SU-DHL-6 (cell line): ENCODE results near the gene LAMB4.

Experiments
- H2AFZ ChIP-seq: fragments of 200-600 bp; sonication (generic); 2 replicates; pipeline ENCODE4 v1.6.1; 2014; ENCODE audit warnings: low read depth, mild to moderate bottlenecking, moderate library complexity, mixed read lengths, antibody characterized with exemption, low read length; ENCODE audit not compliant: severe bottlenecking
- H3F3A ChIP-seq: fragments of 200-600 bp; shearing (Covaris generic); 2 replicates; pipeline ENCODE4 v1.6.0; 2016; ENCODE audit warnings: antibody characterized with exemption, mild to moderate bottlenecking; ENCODE audit not compliant: insufficient read depth
- H3K27ac ChIP-seq: fragments of 200-600 bp; sonication (generic); 2 replicates; pipeline ENCODE4 v1.5.1; 2016; ENCODE audit warnings: low read depth, mild to moderate bottlenecking, low read length, moderate library complexity, mixed read lengths
- H3K27me3 ChIP-seq: fragments of 200-600 bp; sonication (generic), shearing (Covaris generic); 2 replicates; pipeline ENCODE4 v1.6.0; 2014; ENCODE audit warnings: mild to moderate bottlenecking, low read length
- H3K36me3 ChIP-seq: fragments of 200-600 bp; sonication (generic); 2 replicates; pipeline ENCODE4 v1.6.1; 2014; ENCODE audit warnings: mild to moderate bottlenecking, low read length, mixed read lengths
- H3K4me2 ChIP-seq: fragments of 300-600, 200-600 bp; shearing (Covaris generic), sonication (generic); 2 replicates; pipeline ENCODE4 v1.6.0; 2014; ENCODE audit warnings: low read length, low read depth, mild to moderate bottlenecking; ENCODE audit not compliant: poor library complexity, severe bottlenecking
- H3K4me3 ChIP-seq: fragments of 200-600 bp; sonication (generic); 2 replicates; pipeline ENCODE4 v1.5.1; 2014; ENCODE audit warnings: antibody characterized with exemption, low read length, mild to moderate bottlenecking, mixed read lengths; ENCODE audit not compliant: insufficient read depth, poor library complexity, severe bottlenecking
- H3K79me2 ChIP-seq: fragments of 200-600 bp; sonication (generic); 2 replicates; pipeline ENCODE4 v1.6.1; 2014; ENCODE audit warnings: mild to moderate bottlenecking, low read length, moderate library complexity; ENCODE audit not compliant: insufficient read depth
- H3K9ac ChIP-seq: fragments of 200-600 bp; sonication (generic); 2 replicates; pipeline ENCODE4 v1.7.0; 2014; ENCODE audit warnings: mild to moderate bottlenecking, low read length
- H3K9me2 ChIP-seq: fragments of 200-600 bp; sonication (generic); replicated peaks from 2 replicates; pipeline ENCODE4 v1.6.1; 2014; ENCODE audit warnings: low read length; ENCODE audit not compliant: insufficient read depth
- H3K9me3 ChIP-seq: fragments of 200-600 bp; sonication (generic); 2 replicates; pipeline ENCODE4 v1.6.1; 2014; ENCODE audit warnings: low read length, mixed read lengths; ENCODE audit not compliant: insufficient read depth
- H4K20me1 ChIP-seq: fragments of 200-600 bp; sonication (generic); 2 replicates; pipeline ENCODE4 v1.6.1; 2014; ENCODE audit warnings: low read depth, mild to moderate bottlenecking, antibody characterized with exemption, low read length, moderate library complexity, mixed read lengths
- EZH2phosphoT487 ChIP-seq: fragments of 200-600 bp; sonication (generic), shearing (Covaris generic); conservative IDR thresholded peaks from 2 replicates; pipeline ENCODE4 v1.6.1; 2018; ENCODE audit warnings: mild to moderate bottlenecking, antibody characterized with exemption, low read length, moderate library complexity, mixed read lengths
- TF ChIP-seq, protein P1 (sequence below): fragments of 200-600 bp; sonication (generic); IDR thresholded peaks from one replicate; pipeline ENCODE4 v1.5.1; 2017; ENCODE audit warnings: antibody characterized with exemption, mild to moderate bottlenecking, low read length, moderate library complexity; ENCODE audit not compliant: insufficient read depth, poor library complexity, severe bottlenecking

LAMB4 gene

GRCh38 chr7:108046952-108047506, 83.1 kb downstream of the LAMB4 start:
- no peak overlapping the region for H3K4me3 ChIP-seq
- H3K79me2 ChIP-seq, result no peaks in the 10 kb centered on the region
- H3F3A ChIP-seq, result no peaks in the 10 kb centered on the region
- H3K27me3 ChIP-seq, result no peaks in the 10 kb centered on the region
- no peaks in the 10 kb centered on the region for H3K36me3 ChIP-seq
- no peak overlapping the region for H3K27ac ChIP-seq
- no peak overlapping the region for H3K4me2 ChIP-seq
- no peak overlapping the region for H3K9ac ChIP-seq
- TF ChIP-seq, protein P1, sequence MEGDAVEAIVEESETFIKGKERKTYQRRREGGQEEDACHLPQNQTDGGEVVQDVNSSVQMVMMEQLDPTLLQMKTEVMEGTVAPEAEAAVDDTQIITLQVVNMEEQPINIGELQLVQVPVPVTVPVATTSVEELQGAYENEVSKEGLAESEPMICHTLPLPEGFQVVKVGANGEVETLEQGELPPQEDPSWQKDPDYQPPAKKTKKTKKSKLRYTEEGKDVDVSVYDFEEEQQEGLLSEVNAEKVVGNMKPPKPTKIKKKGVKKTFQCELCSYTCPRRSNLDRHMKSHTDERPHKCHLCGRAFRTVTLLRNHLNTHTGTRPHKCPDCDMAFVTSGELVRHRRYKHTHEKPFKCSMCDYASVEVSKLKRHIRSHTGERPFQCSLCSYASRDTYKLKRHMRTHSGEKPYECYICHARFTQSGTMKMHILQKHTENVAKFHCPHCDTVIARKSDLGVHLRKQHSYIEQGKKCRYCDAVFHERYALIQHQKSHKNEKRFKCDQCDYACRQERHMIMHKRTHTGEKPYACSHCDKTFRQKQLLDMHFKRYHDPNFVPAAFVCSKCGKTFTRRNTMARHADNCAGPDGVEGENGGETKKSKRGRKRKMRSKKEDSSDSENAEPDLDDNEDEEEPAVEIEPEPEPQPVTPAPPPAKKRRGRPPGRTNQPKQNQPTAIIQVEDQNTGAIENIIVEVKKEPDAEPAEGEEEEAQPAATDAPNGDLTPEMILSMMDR, result no peak
- no peak for TF ChIP-seq EZH2phosphoT487
- no peaks in the 10 kb centered on the region for H3K9me2 ChIP-seq
- no peaks in the 10 kb centered on the region for H3K9me3 ChIP-seq
- H4K20me1 ChIP-seq, result no peaks in the 10 kb centered on the region
- no peak overlapping the region for H2AFZ ChIP-seq

DNA sequence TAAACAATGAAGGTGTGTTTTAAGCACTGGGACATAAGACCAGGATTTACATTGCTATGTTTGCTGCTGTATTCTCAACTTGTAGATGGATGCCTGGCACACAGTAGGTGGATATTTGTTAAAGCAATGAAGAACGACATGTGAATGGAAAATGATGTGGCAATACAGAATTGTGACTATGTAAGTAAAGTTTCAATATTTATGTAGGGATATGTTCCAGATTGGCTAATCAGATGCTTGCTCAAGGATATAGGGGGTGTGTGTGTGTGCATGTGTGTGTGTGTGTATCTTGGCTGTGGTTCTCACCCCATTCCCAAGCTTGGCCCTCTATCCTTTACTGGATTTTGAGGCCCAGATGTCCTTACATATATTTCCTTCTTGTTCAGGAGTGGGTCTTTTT, 84.5 kb downstream of the LAMB4 start:
- Histone ChIP-seq H3K79me2 (no peaks in the 10 kb centered on the region), H3K9me2 (no peaks in the 10 kb centered on the region), H2AFZ (no peak overlapping the region), H3F3A (no peaks in the 10 kb centered on the region), H3K27me3 (no peaks in the 10 kb centered on the region), H3K27ac (no peak overlapping the region), H4K20me1 (no peaks in the 10 kb centered on the region), H3K4me2 (no peak overlapping the region), H3K9me3 (no peaks in the 10 kb centered on the region), H3K4me3 (no peak overlapping the region), H3K36me3 (no peaks in the 10 kb centered on the region), H3K9ac (no peak overlapping the region)
- no peak for TF ChIP-seq EZH2phosphoT487
- TF ChIP-seq, protein P1, result no peak

GRCh38 chr7:108045154-108045553, 85.0 kb downstream of the LAMB4 start:
- no peaks in the 10 kb centered on the region for H3K36me3 ChIP-seq
- no peaks in the 10 kb centered on the region for H4K20me1 ChIP-seq
- no peaks in the 10 kb centered on the region for H3K27me3 ChIP-seq
- no peaks in the 10 kb centered on the region for H3K9me2 ChIP-seq
- H3K9me3 ChIP-seq, result no peaks in the 10 kb centered on the region
- TF ChIP-seq, protein P1, result no peak
- no peak for TF ChIP-seq EZH2phosphoT487
- H3K27ac ChIP-seq, result no peak overlapping the region
- no peaks in the 10 kb centered on the region for H3F3A ChIP-seq
- no peak overlapping the region for H2AFZ ChIP-seq
- H3K9ac ChIP-seq, result no peak overlapping the region
- H3K4me3 ChIP-seq, result no peak overlapping the region
- H3K4me2 ChIP-seq, result no peak overlapping the region
- H3K79me2 ChIP-seq, result no peaks in the 10 kb centered on the region

- no peaks in the 10 kb centered on the region for H3K79me2 ChIP-seq
- H3K27ac ChIP-seq, result no peak overlapping the region
- no peaks in the 10 kb centered on the region for H3F3A ChIP-seq
- no peak overlapping the region for H3K4me2 ChIP-seq
- H3K36me3 ChIP-seq, result no peaks in the 10 kb centered on the region
- TF ChIP-seq, protein P1, result no peak
- TF ChIP-seq EZH2phosphoT487, result no peak
- H3K4me3 ChIP-seq, result no peak overlapping the region
- no peaks in the 10 kb centered on the region for H3K27me3 ChIP-seq
- H3K9me3 ChIP-seq, result no peaks in the 10 kb centered on the region
- H3K9me2 ChIP-seq, result no peaks in the 10 kb centered on the region
- no peak overlapping the region for H2AFZ ChIP-seq
- H4K20me1 ChIP-seq, result no peaks in the 10 kb centered on the region
- no peak overlapping the region for H3K9ac ChIP-seq
Measured at GRCh38 chr7:108044345-108044744, 85.8 kb downstream of the LAMB4 start.
